Glomerular visceral epithelial cell (primary cell): Measurements from ENCODE around the gene CSF3.

Experiments
- DNase-seq: peaks from one replicate; pipeline ENCODE4 v3.0.0-alpha.2; 2016; ENCODE audit errors: extremely low spot score

The CSF3 gene

GRCh38 chr17:40024901-40025300 lies 9.7 kb downstream of the CSF3 start:
- no peak for DNase-seq

- no peak for DNase-seq
Measured at GRCh38 chr17:40025559-40025958, 10.3 kb downstream of the CSF3 start.

GRCh38 chr17:40025991-40026815 lies 11.0 kb downstream of the CSF3 start:
- DNase-seq = peak; percentile 60

- peak; percentile 79 for DNase-seq
Measured at GRCh38 chr17:40026816-40027613, 11.8 kb downstream of the CSF3 start.

- DNase-seq = no peak
Measured at GRCh38 chr17:40027614-40028012, 12.4 kb downstream of the CSF3 start.

- no peak for DNase-seq
Measured at GRCh38 chr17:40028595-40028994, 13.4 kb downstream of the CSF3 start.

- no peak for DNase-seq
Measured at GRCh38 chr17:40031706-40032105, 16.5 kb downstream of the CSF3 start.

GRCh38 chr17:40032322-40033320 lies 17.4 kb downstream of the CSF3 start:
- DNase-seq = no peak

GRCh38 chr17:40033339-40033738 lies 18.1 kb downstream of the CSF3 start:
- no peak for DNase-seq

GRCh38 chr17:40034426-40035161 lies 19.4 kb downstream of the CSF3 start:
- DNase-seq = no peak

- no peak for DNase-seq
Measured at GRCh38 chr17:40035162-40035559, 19.9 kb downstream of the CSF3 start.

GRCh38 chr17:40038882-40039513 lies 23.8 kb downstream of the CSF3 start:
- DNase-seq = peak; percentile 30

GRCh38 chr17:40041196-40041595 lies 26.0 kb downstream of the CSF3 start:
- DNase-seq = no peak

- no peak for DNase-seq
Measured at GRCh38 chr17:40056379-40057015, 41.3 kb downstream of the CSF3 start.

GRCh38 chr17:40058186-40058784 lies 43.0 kb downstream of the CSF3 start:
- DNase-seq = no peak

GRCh38 chr17:40058865-40059264 lies 43.6 kb downstream of the CSF3 start:
- DNase-seq = no peak

GRCh38 chr17:40059729-40060475 lies 44.7 kb downstream of the CSF3 start:
- DNase-seq = no peak

GRCh38 chr17:40060887-40061608 lies 45.8 kb downstream of the CSF3 start:
- DNase-seq = no peak
